Measurements from ENCODE around the gene MLLT3. TPM values are rescaled to one million over a fixed set of nuclear protein-coding genes. Genes with fewer than 3 reads are reported as not detected.

Gene MLLT3
- total RNA-seq, 1 donor, result 19.8 TPM

DNA sequence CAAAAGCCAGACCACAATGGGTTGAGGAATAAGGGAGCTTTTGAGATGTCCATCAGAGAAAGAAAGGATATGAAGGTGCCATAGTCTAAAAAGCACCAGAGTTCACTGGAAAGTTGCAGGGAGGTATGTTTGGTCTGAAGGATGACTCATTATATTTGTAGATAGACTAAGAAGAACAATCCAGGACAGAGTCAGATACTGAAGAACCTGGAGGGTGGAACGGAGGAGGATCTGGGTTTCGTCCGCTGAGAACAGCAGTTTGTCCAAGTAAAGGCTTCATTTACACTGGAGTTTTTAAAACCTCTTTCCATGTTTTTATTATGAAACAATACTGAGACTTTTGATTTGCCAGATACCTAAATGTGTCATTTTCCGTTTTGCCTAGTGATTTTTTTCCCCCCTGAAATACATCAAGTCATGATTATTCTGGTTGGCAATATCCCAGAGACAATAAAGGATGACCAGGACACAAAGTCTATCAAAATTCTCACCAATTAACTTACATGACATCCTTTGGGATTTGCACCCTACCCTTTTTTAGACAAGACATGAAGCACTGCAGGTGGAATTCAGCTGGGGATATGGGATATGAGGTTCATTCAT is 219.9 kb downstream of the MLLT3 start:
- no peak for DNase-seq (ENCODE audit: low read depth)
- TF ChIP-seq, protein P1, sequence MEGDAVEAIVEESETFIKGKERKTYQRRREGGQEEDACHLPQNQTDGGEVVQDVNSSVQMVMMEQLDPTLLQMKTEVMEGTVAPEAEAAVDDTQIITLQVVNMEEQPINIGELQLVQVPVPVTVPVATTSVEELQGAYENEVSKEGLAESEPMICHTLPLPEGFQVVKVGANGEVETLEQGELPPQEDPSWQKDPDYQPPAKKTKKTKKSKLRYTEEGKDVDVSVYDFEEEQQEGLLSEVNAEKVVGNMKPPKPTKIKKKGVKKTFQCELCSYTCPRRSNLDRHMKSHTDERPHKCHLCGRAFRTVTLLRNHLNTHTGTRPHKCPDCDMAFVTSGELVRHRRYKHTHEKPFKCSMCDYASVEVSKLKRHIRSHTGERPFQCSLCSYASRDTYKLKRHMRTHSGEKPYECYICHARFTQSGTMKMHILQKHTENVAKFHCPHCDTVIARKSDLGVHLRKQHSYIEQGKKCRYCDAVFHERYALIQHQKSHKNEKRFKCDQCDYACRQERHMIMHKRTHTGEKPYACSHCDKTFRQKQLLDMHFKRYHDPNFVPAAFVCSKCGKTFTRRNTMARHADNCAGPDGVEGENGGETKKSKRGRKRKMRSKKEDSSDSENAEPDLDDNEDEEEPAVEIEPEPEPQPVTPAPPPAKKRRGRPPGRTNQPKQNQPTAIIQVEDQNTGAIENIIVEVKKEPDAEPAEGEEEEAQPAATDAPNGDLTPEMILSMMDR (IDR thresholded peaks at IDR 0.05; ENCODE audit: insufficient read depth, low read length), result no peak

DNA sequence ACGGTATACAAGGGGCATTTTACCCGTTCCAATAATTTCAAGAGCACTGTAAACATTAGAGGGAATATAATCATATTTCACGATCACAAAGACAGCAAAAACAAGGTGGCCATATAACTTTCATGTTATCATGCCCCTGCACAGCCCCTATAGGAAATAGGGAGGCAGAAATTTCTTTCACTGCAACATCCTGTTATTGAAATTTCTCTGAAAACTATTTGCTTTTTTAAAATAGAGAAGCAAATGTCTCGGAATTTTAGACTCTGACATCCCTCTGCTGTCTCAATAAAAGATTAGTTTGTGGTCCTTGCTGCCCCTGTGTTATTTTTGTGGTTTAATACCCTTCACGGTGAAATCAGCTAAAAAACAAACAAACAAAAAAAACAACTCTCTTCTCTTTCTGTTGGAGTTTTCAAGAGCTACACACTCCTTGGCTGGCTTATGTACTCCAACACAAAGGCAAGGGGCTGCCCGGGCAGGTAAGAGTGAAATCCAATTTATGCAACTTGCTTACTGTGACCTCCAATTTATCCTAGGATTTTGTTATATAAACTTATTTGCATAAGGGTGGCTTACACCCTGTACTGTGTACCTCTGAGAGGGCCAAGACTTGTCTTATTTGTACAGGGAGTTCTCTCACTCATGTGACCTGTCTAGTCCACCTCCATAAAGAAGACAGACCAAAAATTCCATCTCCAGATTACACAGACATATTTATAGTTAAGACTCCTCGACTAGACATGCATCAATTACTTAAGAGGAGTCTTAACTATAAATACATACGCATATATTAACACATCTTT is 223.6 kb downstream of the MLLT3 start:
- no peak overlapping the region for H3K4me3 ChIP-seq (ENCODE audit: low read depth, low read length)
- no peak for DNase-seq (ENCODE audit: low read depth)
- TF ChIP-seq, protein P1 (IDR thresholded peaks at IDR 0.05; ENCODE audit: insufficient read depth, low read length), result no peak

More for the DNA sequence above, 219.9 kb downstream of the MLLT3 start:
- H3K4me3 ChIP-seq (ENCODE audit: low read depth, low read length), result no peak overlapping the region

DNA sequence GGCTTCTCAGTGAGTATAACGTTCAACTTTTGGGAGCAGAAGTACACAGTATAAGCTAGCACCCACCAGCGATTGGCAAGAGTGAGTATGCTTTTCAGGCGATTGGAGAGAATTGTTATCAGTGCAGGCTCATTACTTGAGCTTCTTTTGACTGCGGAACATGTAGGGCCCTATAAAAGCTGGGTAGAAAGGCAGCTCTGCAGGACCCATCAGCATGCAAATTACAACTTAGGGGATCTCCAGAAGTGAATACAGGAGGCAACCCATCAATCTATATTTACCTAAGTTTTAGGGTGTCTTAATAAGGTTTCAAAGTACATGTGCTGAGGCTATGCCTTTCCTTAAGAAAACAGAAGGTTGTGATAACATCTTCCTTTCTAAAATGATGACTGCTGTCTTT is 225.0 kb downstream of the MLLT3 start:
- DNase-seq (ENCODE audit: low read depth), result no peak
- H3K4me3 ChIP-seq (ENCODE audit: low read depth, low read length), result no peak overlapping the region
- TF ChIP-seq, protein P1 (IDR thresholded peaks at IDR 0.05; ENCODE audit: insufficient read depth, low read length), result no peak

DNA sequence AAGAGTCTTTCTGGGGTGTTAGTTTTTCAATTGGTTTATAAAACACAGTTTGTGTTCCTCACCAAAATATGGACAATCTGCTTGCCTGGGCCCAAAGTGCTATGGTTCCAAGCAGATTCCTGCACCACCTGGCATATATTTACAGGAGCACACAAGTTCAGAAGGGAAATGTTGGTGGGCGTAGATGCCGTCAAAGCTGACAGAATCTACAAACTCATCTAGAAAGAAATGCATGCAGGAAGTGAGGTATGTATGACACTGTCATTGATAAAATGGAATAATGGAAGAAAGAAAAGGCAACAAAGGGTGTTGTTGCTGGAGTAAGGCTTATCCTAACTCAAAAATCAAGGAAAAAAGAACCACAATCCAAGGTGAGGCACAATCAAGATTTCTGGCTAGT is 225.8 kb downstream of the MLLT3 start:
- TF ChIP-seq, protein P1 (IDR thresholded peaks at IDR 0.05; ENCODE audit: insufficient read depth, low read length), result no peak
- H3K4me3 ChIP-seq (ENCODE audit: low read depth, low read length), result no peak overlapping the region
- DNase-seq (ENCODE audit: low read depth), result no peak

DNA sequence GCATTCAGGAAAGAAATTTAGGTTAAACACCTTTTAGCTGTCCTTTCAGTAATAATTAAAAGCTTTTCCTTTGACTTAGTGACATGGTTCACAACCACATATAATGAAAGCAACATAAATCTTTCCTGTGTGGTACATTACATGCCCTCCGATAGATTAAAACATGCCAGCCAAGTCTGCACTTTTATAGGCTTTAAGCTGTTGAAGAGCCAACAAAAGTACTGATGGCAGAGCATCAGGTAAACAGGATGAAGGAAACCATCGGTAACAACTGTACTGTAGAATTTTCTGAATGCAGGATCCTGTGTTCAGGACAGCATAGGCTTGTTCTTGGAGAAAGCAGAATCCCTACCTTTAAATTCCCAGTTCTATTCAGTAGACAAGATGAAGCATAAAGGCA is 226.6 kb downstream of the MLLT3 start:
- DNase-seq (ENCODE audit: low read depth), result no peak
- TF ChIP-seq, protein P1 (IDR thresholded peaks at IDR 0.05; ENCODE audit: insufficient read depth, low read length), result no peak
- no peak overlapping the region for H3K4me3 ChIP-seq (ENCODE audit: low read depth, low read length)

DNA sequence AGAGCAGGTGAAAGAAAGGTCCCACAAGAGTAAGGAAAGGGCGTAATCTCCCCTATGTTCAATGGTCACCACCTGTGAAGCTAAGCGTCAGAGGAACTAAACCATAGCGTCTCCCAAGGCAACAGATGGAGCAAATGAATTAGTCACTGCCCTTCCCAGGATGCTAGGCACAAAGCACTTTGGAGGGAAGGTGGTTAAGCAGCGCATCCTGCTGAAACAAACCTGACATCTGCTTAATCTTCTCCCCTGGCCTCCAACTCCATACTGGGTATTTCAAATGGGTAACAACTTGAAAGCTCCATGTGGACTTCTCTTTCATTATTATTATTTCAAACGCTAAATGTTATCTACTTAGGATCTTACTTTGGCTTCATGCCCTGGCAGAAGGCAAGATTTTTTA is 227.3 kb downstream of the MLLT3 start:
- DNase-seq (ENCODE audit: low read depth), result no peak
- TF ChIP-seq, protein P1 (IDR thresholded peaks at IDR 0.05; ENCODE audit: insufficient read depth, low read length), result no peak
- no peak overlapping the region for H3K4me3 ChIP-seq (ENCODE audit: low read depth, low read length)
